GM12878 (cell line): ENCODE data around the gene APELA. TPM values are rescaled to one million over a fixed set of nuclear protein-coding genes. Genes with fewer than 3 reads are reported as not detected.
"Not testable (repeated sequence)": the region's sequence is repeated elsewhere in the genome, so short reads cannot be mapped to it uniquely, and the experiment has no call there.

Experiments used
- ATAC-seq: fragments of 200-7000 bp; cut with Tn5 transposase; 3 replicates; pipeline ENCODE4 v1.9.1; 2020; ENCODE audit warnings: mild to moderate bottlenecking, moderate library complexity
- BruUV-seq: library from RNA; stranded (reverse); fragments of 400-500 nt; replicated peaks from 2 replicates; lab custom pipeline; 2021; lab: Mats Ljungman, UMichigan
- CTCF ChIA-PET: fragments of 300-600 bp; sonication (Branson Sonifier 250); formaldehyde crosslinking; extraction: SDS; loops from one replicate; lab custom pipeline; 2021; ENCODE audit warnings: inconsistent platforms; lab: Yijun Ruan, JAX
- POLR2A ChIA-PET: fragments of 350-600 bp; formaldehyde crosslinking; extraction: SDS; loops from one replicate; lab custom pipeline; 2021; ENCODE audit warnings: inconsistent platforms; lab: Charles Lee
- RAD21 ChIA-PET: fragments of 300-600 bp; sonication (Branson Sonifier 250); formaldehyde crosslinking; loops from one replicate; lab custom pipeline; 2023; ENCODE audit warnings: antibody characterized with exemption; ENCODE audit not compliant: unreplicated experiment; lab: Charles Lee
- SMC1A ChIA-PET: fragments of 300-600 bp; sonication (Branson Sonifier 250); formaldehyde crosslinking; loops from one replicate; lab custom pipeline; 2023; ENCODE audit not compliant: unreplicated experiment, uncharacterized antibody; lab: Charles Lee
- DNase-seq: peaks from one replicate; pipeline ENCODE4 v3.0.0-alpha.2; 2011; ENCODE audit warnings: low read depth, low spot score
- FAIRE-seq: peaks from 3 replicates; lab custom pipeline; 2011; peaks lifted over from hg19 to GRCh38; lab: Jason Lieb, UNC
- H2AFZ ChIP-seq: 2 replicates; pipeline ENCODE4 v1.6.0; 2011; ENCODE audit warnings: low read depth, low read length, control low read depth; ENCODE audit not compliant: control insufficient read depth
- H3K27ac ChIP-seq: 2 replicates; pipeline ENCODE4 v1.5.1; 2011; ENCODE audit warnings: control low read depth; ENCODE audit not compliant: control insufficient read depth, insufficient read depth
- H3K27me3 ChIP-seq, 2 experiments: replicated peaks in 1 of 2; 2 replicates each; pipeline versions ENCODE4 v1.6.0 to v1.6.1; 2011; ENCODE audit warnings: low read length in 1 of 2; ENCODE audit not compliant: control insufficient read depth in 2 of 2, insufficient read depth in 2 of 2
- H3K36me3 ChIP-seq, 2 experiments: 2 replicates each; pipeline ENCODE4 v1.5.1; 2011; ENCODE audit warnings: low read length in 1 of 2; ENCODE audit not compliant: control insufficient read depth in 2 of 2, insufficient read depth in 2 of 2
- H3K4me1 ChIP-seq: 2 replicates; pipeline ENCODE4 v1.6.1; 2011; ENCODE audit warnings: mild to moderate bottlenecking, low read length, moderate library complexity, mixed read lengths; ENCODE audit not compliant: control insufficient read depth, insufficient read depth
- H3K4me2 ChIP-seq: 2 replicates; pipeline ENCODE4 v1.6.0; 2011; ENCODE audit warnings: control low read depth; ENCODE audit not compliant: control insufficient read depth, insufficient read depth
- H3K4me3 ChIP-seq: fragments of 200-600 bp; sonication (generic); 2 replicates; pipeline ENCODE4 v1.5.1; 2016
- H3K79me2 ChIP-seq: 2 replicates; pipeline ENCODE4 v1.6.0; 2011; ENCODE audit warnings: low read length; ENCODE audit not compliant: control insufficient read depth, insufficient read depth
- H3K9ac ChIP-seq: 2 replicates; pipeline ENCODE4 v1.8.0; 2011; ENCODE audit warnings: low read length, control low read depth, mixed read lengths; ENCODE audit not compliant: control insufficient read depth, insufficient read depth
- H3K9me3 ChIP-seq: replicated peaks from 3 replicates; pipeline ENCODE4 v1.5.1; 2011; ENCODE audit warnings: mild to moderate bottlenecking, low read length; ENCODE audit not compliant: control insufficient read depth, insufficient read depth
- H4K20me1 ChIP-seq: 2 replicates; pipeline ENCODE4 v1.6.0; 2011; ENCODE audit not compliant: control insufficient read depth, insufficient read depth
- BCL11A ChIP-seq: IDR thresholded peaks from 2 replicates; pipeline ENCODE4 v1.6.1; 2011; ENCODE audit warnings: low read depth, low read length
- CREB1 ChIP-seq: IDR thresholded peaks from 2 replicates; pipeline ENCODE4 v1.6.1; 2012; ENCODE audit warnings: low read depth, mild to moderate bottlenecking, inconsistent platforms
- ETV6 ChIP-seq, 2 experiments: fragments of 450-650 bp in 1 of 2; IDR thresholded peaks in 1 of 2; conservative IDR thresholded peaks in 1 of 2; 2 replicates each; pipeline ENCODE4 v1.6.1; 2014; ENCODE audit warnings: antibody characterized with exemption in 1 of 2, borderline replicate concordance in 1 of 2, low read depth in 1 of 2, mild to moderate bottlenecking in 1 of 2, moderate library complexity in 1 of 2
- HCFC1 ChIP-seq: fragments of 150-350 bp; IDR thresholded peaks from 2 replicates; pipeline ENCODE4 v1.6.1; 2014; ENCODE audit warnings: low read length
- ZNF384 ChIP-seq: IDR thresholded peaks from 2 replicates; pipeline ENCODE4 v1.6.1; 2012; ENCODE audit warnings: low read depth, mild to moderate bottlenecking, low read length, improper control_type of control experiment, borderline replicate concordance
- WGBS: methylation state at CpG from one replicate; pipeline ENCODE4 v1.1.6; 2016; ENCODE audit warnings: low lambda C conversion rate; ENCODE audit not compliant: insufficient replicate concordance, insufficient coverage; ENCODE audit errors: missing lambda C conversion rate; 5-methylcytosine and 5-hydroxymethylcytosine counted together
- in situ Hi-C: fragments of 300-500 bp; cut with MboI; formaldehyde crosslinking; loops from 9 replicates; pipeline ENCODE4 v1.14.3; 2018; ENCODE audit warnings: mixed read lengths
- intact Hi-C: fragments of 100-400 bp; cut with micrococcal nuclease; formaldehyde crosslinking; loops from one replicate; pipeline ENCODE4 v1.14.2; 2022; ENCODE audit not compliant: unreplicated experiment
- polyA plus RNA-seq, 11 experiments: library from polyadenylated mRNA; depleted of rRNA in 4 of 11; unstranded in 6 of 11; stranded (reverse) in 5 of 11; fragments of >200 nt; fragmentation: Nextera tagmentation in 4 of 11; fragmentation: Illumina TruSeq in 1 of 11; extraction: Ambion mirVana in 4 of 11; extraction: Trizol in 1 of 11; gene quantifications; 1 replicate in 1 of 11; 2 replicates in 10 of 11; pipeline versions ENCODE4 v1.2.1 to v1.2.3, GENCODE V29; 2011 to 2016; ENCODE audit warnings: inconsistent platforms in 2 of 11, missing spikeins in 2 of 11, low read depth in 1 of 11
- total RNA-seq, 4 experiments: library from RNA; depleted of rRNA in 3 of 4; stranded (reverse); fragments of >200 nt in 3 of 4; fragmentation: Illumina TruSeq in 1 of 4; extraction: Trizol in 1 of 4; gene quantifications; 2 replicates each; pipeline versions ENCODE4 v1.2.1 to v1.2.3, GENCODE V29; 2013 to 2021
- TF ChIP-seq, protein P1 (sequence below): IDR thresholded peaks from 2 replicates; pipeline ENCODE4 v1.6.1; 2012; ENCODE audit warnings: low read depth, low read length, improper control_type of control experiment
- TF ChIP-seq, protein P2 (sequence below): fragments of 450-650 bp; IDR thresholded peaks from 2 replicates; pipeline ENCODE4 v1.6.1; 2016; ENCODE audit warnings: mild to moderate bottlenecking

The APELA gene
- total and polyA plus RNA-seq, 10 of the 15 experiments (the other 5 are each of a cell fraction or from before 2014, with no cell fraction given) = 0.79 to 6.9 (median 1.2) TPM

DNA sequence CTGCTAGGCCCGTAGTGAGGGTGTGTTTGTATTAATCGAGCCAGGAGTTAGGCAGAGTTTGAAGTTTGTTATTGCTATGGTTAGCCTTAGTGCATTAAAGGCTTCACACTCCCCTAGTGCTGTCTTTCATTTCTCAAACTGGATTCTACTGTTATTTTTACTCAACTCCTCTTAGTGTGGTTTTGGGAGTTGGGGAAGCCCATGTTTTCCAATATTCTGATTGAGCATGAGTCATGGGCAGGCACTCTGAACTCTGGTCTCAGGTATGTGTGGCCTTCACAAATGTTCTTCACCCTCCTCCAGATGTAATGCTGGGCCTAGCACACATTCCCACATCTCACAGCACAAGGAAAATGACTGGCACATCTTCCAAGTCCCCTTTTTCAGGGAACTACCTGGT, 50.1 kb downstream of the APELA start:
- FAIRE-seq = peak; percentile 97
- RAD21 ChIA-PET, H3K9me3 ChIP-seq, POLR2A ChIA-PET, H3K36me3 ChIP-seq, H3K27me3 ChIP-seq, BruUV-seq, H4K20me1 ChIP-seq, SMC1A ChIA-PET, CTCF ChIA-PET, ATAC-seq, H2AFZ ChIP-seq, DNase-seq, H3K9ac ChIP-seq, H3K79me2 ChIP-seq, H3K4me1 ChIP-seq, intact Hi-C loops, H3K27ac ChIP-seq, H3K4me2 ChIP-seq, H3K4me3 ChIP-seq: not testable (repeated sequence)
- in situ Hi-C loops = loop anchor here (25.0 kb wide), 1 partner anchor 1765 kb away; the partner anchor contains the start of gene NAF1
- WGBS = 100% methylated on average over 2 of the region's 2 CpGs

DNA sequence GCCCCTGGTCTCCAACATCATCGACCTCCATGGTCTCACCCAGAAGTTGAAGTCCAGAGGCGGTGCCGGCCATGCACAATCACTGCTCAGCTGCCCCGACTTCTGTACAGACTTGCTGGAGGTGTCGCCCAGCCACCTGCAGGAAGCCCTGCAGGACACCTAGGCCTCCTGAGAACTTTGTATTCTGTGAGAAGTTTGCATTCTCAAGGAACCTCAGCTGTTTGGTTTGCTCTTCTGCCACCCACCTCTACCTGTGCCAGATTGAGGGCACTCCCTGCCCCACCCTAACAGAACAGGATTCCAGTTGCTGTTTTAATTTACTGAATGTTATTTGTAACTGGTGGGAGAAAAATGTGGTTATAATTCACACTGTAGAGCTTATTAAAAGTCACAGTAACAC, 53.7 kb downstream of the APELA start:
- 88% methylated on average over 5 of the region's 5 CpGs for WGBS
- no peak overlapping the region for H2AFZ ChIP-seq
- FAIRE-seq (no peak), DNase-seq (no peak), ATAC-seq (no peak)
- H3K27ac ChIP-seq = no peak overlapping the region
- no peak overlapping the region for H3K4me2 ChIP-seq
- H3K4me1 ChIP-seq = peaks cover 6% of the 10 kb centered on the region; the same call in 1 of the 2 replicates
- no peak overlapping the region for H3K9ac ChIP-seq
- ChIA-PET SMC1A (interaction anchor here (1.0 to 1.9 kb wide), 5 partner anchors 8 to 46 kb away, joined by 3 to 6 read pairs (median 4); no protein-coding TSS in a partner anchor), RAD21 (interaction anchor here (1.4 kb wide), 1 partner anchor 151 kb away, joined by 3 read pairs; no protein-coding TSS in a partner anchor), CTCF (interaction anchor here (0.6 to 1.8 kb wide), 3 partner anchors 19 to 162 kb away, joined by 3 to 4 read pairs (median 3); no protein-coding TSS in a partner anchor), POLR2A (no interaction called here)
- H3K4me3 ChIP-seq = no peak overlapping the region
- TF ChIP-seq, protein P1, sequence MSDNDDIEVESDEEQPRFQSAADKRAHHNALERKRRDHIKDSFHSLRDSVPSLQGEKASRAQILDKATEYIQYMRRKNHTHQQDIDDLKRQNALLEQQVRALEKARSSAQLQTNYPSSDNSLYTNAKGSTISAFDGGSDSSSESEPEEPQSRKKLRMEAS = no peak
- TF ChIP-seq ETV6 (conservative IDR thresholded peaks at IDR 0.05 in 1 of 2, IDR thresholded peaks at IDR 0.05 in 1 of 2; ENCODE audit: borderline replicate concordance in 1 of 2, low read depth in 1 of 2) = no peak
- TF ChIP-seq ZNF384 = no peak
- TF ChIP-seq CREB1 = no peak
- no peak for TF ChIP-seq BCL11A
- TF ChIP-seq, protein P2, sequence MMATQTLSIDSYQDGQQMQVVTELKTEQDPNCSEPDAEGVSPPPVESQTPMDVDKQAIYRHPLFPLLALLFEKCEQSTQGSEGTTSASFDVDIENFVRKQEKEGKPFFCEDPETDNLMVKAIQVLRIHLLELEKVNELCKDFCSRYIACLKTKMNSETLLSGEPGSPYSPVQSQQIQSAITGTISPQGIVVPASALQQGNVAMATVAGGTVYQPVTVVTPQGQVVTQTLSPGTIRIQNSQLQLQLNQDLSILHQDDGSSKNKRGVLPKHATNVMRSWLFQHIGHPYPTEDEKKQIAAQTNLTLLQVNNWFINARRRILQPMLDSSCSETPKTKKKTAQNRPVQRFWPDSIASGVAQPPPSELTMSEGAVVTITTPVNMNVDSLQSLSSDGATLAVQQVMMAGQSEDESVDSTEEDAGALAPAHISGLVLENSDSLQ = no peak
- TF ChIP-seq HCFC1 = no peak
- no peaks in the 10 kb centered on the region for H4K20me1 ChIP-seq
- intact Hi-C loops = no loop called here
- no peaks in the 10 kb centered on the region; the same call in 1 of the 3 replicates for H3K9me3 ChIP-seq
- no TSS peak for BruUV-seq
- H3K27me3 ChIP-seq = no peaks in the 10 kb centered on the region
- no peaks in the 10 kb centered on the region for H3K36me3 ChIP-seq
- no peaks in the 10 kb centered on the region for H3K79me2 ChIP-seq
- in situ Hi-C loops = loop anchor here (25.0 kb wide), 1 partner anchor 1768 kb away; the partner anchor contains the start of gene NAF1
